Measurements from ENCODE around the gene GPR42. TPM values are rescaled to one million over a fixed set of nuclear protein-coding genes. Genes with fewer than 3 reads are reported as not detected.
"Not testable (repeated sequence)": the region's sequence is repeated elsewhere in the genome, so short reads cannot be mapped to it uniquely, and the experiment has no call there.

Gene GPR42
- polyA plus RNA-seq, 5 donors = 0.10 to 0.25 TPM; not detected in 3

- no peak for DNase-seq
These were observed 24.4 kb upstream of the GPR42 start for GRCh38 chr19:35346193-35347052.

GRCh38 chr19:35347171-35347929 is 23.5 kb upstream of the GPR42 start, which contains the start of gene FFAR1:
FFAR1 (plus strand) TSS chr19:35347902; CDS start chr19:35351552, 3,650 bp downstream.
- no peak for DNase-seq

DNA sequence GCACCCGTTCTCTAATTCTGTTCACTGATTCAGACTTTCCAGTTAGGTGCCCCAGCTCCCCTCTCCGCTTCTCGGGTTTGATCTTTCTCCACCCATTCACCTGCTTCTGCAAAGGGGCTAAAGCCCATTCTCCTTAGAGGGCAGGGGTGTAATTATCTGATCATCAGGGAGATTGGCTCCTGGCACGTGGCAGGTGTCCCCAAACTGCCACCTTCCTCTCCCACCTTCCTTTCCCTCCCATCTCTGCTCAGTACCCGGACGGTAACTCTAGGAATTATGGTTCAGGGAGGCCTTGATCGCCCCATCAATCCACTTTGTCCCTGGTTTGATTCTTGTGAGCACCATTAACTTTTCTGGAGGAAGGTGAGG is 23.0 kb upstream of the GPR42 start:
- no peak for DNase-seq

- DNase-seq = no peak
These were observed 21.8 kb upstream of the GPR42 start for GRCh38 chr19:35348911-35349611.

- no peak for DNase-seq
These were observed 21.0 kb upstream of the GPR42 start for GRCh38 chr19:35349614-35350521.

- DNase-seq = no peak
These were observed 20.3 kb upstream of the GPR42 start for GRCh38 chr19:35350591-35350990.

DNA sequence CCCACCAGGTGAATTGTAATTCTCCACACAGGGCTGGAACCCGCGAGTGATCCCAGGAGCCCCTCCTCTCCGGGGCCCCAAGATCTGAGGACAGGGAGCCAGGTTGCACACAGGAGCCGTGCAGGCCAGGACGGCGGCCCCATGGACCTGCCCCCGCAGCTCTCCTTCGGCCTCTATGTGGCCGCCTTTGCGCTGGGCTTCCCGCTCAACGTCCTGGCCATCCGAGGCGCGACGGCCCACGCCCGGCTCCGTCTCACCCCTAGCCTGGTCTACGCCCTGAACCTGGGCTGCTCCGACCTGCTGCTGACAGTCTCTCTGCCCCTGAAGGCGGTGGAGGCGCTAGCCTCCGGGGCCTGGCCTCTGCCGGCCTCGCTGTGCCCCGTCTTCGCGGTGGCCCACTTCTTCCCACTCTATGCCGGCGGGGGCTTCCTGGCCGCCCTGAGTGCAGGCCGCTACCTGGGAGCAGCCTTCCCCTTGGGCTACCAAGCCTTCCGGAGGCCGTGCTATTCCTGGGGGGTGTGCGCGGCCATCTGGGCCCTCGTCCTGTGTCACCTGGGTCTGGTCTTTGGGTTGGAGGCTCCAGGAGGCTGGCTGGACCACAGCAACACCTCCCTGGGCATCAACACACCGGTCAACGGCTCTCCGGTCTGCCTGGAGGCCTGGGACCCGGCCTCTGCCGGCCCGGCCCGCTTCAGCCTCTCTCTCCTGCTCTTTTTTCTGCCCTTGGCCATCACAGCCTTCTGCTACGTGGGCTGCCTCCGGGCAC is 19.3 kb upstream of the GPR42 start:
- DNase-seq = no peak

DNA sequence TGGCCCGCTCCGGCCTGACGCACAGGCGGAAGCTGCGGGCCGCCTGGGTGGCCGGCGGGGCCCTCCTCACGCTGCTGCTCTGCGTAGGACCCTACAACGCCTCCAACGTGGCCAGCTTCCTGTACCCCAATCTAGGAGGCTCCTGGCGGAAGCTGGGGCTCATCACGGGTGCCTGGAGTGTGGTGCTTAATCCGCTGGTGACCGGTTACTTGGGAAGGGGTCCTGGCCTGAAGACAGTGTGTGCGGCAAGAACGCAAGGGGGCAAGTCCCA is 18.8 kb upstream of the GPR42 start:
- no peak for DNase-seq

- DNase-seq = peak; percentile 68 to 73
These were observed 18.2 kb upstream of the GPR42 start for GRCh38 chr19:35352448-35353304.

DNA sequence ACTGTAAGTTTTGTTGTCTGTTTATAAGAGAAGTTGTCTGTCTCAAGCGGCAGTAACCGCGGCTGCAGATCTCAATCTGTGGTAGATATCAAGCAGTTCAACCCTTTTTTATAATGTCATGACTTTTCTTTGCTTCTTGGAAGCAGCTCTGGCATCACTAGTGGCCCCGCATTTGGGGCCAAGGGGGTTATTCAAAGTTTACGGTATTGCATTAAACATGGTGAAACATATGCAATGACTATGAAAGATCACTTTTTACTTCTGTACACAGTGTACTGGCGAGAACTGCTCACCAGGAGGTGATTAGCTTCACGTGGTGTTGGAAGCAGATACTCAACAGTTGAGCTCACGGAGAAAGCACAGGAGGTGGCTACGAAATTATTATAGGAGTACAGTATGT is 17.2 kb upstream of the GPR42 start:
- no peak for DNase-seq

GRCh38 chr19:35354898-35355297 is 16.0 kb upstream of the GPR42 start:
- no peak for DNase-seq

- no peak for DNase-seq
These were observed 14.9 kb upstream of the GPR42 start for GRCh38 chr19:35355791-35356460.

DNA sequence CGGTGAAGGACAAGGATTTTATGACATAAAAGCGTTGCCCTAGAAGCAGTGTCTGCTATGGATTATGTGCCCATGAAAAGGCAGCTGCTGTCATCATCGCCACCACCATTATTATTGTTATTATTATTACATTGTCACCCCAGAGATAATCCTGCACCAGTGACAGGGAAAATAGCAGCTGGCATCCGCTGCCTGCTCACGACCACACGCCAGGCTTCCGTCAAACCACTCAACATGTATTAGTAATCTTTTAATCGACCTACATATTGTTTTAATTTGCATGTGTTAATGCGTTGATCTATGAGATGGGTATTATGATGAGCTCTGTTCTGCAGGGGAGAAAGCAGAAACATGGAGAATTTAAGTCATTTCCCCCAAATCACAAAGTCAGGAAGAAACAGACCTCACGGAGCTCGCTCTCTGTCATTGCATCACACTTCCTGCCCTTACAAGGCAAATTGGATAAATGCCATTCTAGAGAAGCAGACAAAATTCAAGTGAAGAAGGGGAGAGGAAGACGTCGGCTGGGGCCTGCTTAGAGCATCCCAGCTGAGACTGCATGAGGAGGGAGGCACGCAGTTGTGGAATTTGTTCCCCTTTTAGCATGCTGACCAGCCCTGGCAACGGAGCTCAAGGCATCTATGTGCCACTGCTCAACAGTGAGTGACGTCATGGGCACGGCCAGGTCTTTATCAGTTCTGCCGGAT is 12.8 kb upstream of the GPR42 start, which contains the start of gene FFAR3:
Gene FFAR3 (plus strand): TSS at position 594 of the 707 bp plus-strand sequence. CDS start 431 bp downstream, outside the sequence.
- DNase-seq = peak; percentile 67 to 78

GRCh38 chr19:35358834-35359233 is 12.0 kb upstream of the GPR42 start:
- not testable (repeated sequence) for DNase-seq

DNA sequence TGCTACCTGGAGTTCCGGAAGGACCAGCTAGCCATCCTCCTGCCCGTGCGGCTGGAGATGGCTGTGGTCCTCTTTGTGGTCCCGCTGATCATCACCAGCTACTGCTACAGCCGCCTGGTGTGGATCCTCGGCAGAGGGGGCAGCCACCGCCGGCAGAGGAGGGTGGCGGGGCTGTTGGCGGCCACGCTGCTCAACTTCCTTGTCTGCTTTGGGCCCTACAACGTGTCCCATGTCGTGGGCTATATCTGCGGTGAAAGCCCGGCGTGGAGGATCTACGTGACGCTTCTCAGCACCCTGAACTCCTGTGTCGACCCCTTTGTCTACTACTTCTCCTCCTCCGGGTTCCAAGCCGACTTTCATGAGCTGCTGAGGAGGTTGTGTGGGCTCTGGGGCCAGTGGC is 11.5 kb upstream of the GPR42 start:
- DNase-seq = not testable (repeated sequence)

GRCh38 chr19:35360081-35360480 is 10.8 kb upstream of the GPR42 start:
- DNase-seq = not testable (repeated sequence)

DNA sequence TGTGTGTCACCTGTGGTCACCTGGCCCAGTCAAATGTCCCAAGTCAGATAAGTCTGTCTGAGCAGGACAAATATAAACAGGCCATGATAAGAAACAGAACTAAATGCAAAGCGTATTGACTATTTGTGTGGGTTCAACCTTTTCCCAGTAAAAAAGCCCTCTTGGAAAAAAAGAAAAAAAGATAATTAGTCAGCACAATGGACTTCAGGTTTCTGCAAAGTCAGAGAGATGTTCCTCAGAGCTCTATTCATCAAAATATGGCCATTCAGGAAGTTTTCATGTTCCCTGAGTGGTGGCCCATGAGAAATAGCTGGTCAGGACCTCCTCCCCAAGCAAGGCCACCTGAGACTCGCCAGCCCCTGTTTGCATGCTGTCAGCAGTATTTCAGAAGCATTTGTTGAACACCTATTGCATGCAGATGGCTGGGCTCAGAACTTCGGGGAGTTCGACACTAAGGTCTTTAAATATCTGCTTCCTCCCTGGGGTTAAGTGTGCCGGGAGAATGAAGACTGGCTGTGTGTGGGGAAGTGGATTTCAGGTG is 9.9 kb upstream of the GPR42 start:
- no peak for DNase-seq

Data from right lung (tissue), 5 donors.